Measurements from ENCODE around the gene C4BPA. TPM values are rescaled to one million over a fixed set of nuclear protein-coding genes. Genes with fewer than 3 reads are reported as not detected.

The C4BPA gene
- total and polyA plus RNA-seq, 4 donors: 0.33 to 0.50 TPM; not detected in 2

DNA sequence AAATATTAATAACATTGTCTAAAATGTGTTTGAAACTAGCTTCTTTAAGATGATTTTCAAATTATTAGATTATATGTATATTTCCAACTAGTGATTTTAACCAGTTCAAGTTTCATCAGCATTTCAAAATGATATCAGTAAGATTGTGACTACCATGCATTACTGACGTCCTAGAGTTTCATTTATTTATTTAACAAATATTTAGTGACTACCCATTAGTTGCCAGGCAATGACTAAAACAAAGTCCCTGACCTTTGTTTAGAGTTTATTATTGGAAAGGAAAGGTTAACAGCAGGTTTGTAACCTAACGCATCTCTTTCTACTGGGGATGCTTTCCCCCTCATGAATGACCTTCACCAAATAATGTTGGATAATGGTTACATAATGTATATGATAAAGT is 22.9 kb upstream of the C4BPA start:
- Histone ChIP-seq H3K9me3 (ENCODE audit: control insufficient read depth, low read length) (no peaks in the 10 kb centered on the region), H3K4me3 (ENCODE audit: low read length in 2 of 2) (no peak overlapping the region), H3K36me3 (ENCODE audit: control insufficient read depth in 1 of 2, insufficient read depth in 2 of 2, low read length in 1 of 2) (no peaks in the 10 kb centered on the region), H3K4me1 (ENCODE audit: control insufficient read depth in 1 of 2, insufficient read depth in 2 of 2, low read length in 2 of 2) (no peaks in the 10 kb centered on the region), H3K27me3 (ENCODE audit: control insufficient read depth in 1 of 2, insufficient read depth in 2 of 2, low read length in 1 of 2) (no peaks in the 10 kb centered on the region), H3K27ac (ENCODE audit: low read depth in 1 of 2, low read length in 2 of 2) (no peak overlapping the region)
- DNase-seq (no peak), ATAC-seq (ENCODE audit: low FRiP score) (no peak)
- WGBS, 2 donors: 55 to 61% methylated on average over 2 of the region's 2 CpGs
- intact Hi-C loops (cut with DNase I): loop anchor here in 1 of 2 donors (5.0 kb wide), 1 partner anchor 326 kb away; no protein-coding TSS in a partner anchor

DNA sequence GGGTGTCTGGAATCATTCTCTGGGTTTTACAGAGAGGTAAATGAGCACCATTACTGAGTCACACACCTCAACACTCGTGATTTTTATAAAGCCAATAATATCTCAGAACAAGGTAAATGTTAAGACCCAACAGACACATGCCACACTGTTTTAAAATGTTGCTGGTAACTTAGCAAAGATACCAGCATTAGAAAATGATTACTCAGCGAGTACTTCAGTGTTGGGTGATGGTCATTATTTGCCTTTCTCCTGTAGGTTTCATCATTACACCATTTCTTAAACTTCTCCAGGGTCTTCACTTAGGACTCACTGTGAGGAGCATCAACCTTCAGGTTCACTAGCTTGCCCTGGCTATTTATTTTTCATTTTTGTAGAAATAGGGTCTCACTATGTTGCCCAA is 22.2 kb upstream of the C4BPA start:
- ATAC-seq (ENCODE audit: low FRiP score) (no peak), DNase-seq (no peak)
- no peaks in the 10 kb centered on the region for H3K36me3 ChIP-seq (ENCODE audit: control insufficient read depth in 1 of 2, insufficient read depth in 2 of 2, low read length in 1 of 2)
- H3K4me3 ChIP-seq (ENCODE audit: low read length in 2 of 2): no peak overlapping the region
- no peak overlapping the region for H3K27ac ChIP-seq (ENCODE audit: low read depth in 1 of 2, low read length in 2 of 2)
- H3K4me1 ChIP-seq (ENCODE audit: control insufficient read depth in 1 of 2, insufficient read depth in 2 of 2, low read length in 2 of 2): no peaks in the 10 kb centered on the region
- no peaks in the 10 kb centered on the region for H3K9me3 ChIP-seq (ENCODE audit: control insufficient read depth, low read length)
- WGBS, 2 donors: 83 to 87% methylated on average over 2 of the region's 2 CpGs
- H3K27me3 ChIP-seq (ENCODE audit: control insufficient read depth in 1 of 2, insufficient read depth in 2 of 2, low read length in 1 of 2): no peaks in the 10 kb centered on the region
- intact Hi-C loops (cut with DNase I): loop anchor here in 1 of 2 donors (5.0 kb wide), 1 partner anchor 325 kb away; no protein-coding TSS in a partner anchor

DNA sequence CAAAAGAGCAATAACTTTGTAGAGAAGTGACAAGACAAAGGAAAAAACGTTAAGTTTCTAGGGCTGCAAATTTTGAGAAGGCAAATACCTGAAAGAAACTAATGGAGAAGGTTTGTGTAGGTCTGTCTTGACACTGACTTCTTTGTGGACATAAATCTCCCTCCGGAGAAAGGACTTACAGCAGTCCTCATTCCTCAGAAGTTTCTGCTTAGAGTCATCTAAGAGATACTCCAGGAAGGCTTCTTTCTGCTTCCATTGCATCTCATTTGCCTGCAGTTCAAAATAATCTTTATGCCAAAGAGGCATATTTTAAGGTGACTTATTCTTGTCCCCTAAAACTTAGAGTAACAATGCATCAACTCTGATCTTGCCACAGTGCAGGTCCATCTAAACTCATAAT is 19.8 kb upstream of the C4BPA start:
- WGBS, 2 donors: 50 to 57% methylated on average over 2 of the region's 2 CpGs
- H3K27me3 ChIP-seq (ENCODE audit: control insufficient read depth in 1 of 2, insufficient read depth in 2 of 2, low read length in 1 of 2): no peaks in the 10 kb centered on the region
- intact Hi-C loops (cut with DNase I): loop anchor here (2.0 to 5.0 kb wide), 2 partner anchors 321 to 323 kb away; no protein-coding TSS in a partner anchor
- DNase-seq: no peak
- no peak overlapping the region for H3K27ac ChIP-seq (ENCODE audit: low read depth in 1 of 2, low read length in 2 of 2)
- H3K9me3 ChIP-seq (ENCODE audit: control insufficient read depth, low read length): no peaks in the 10 kb centered on the region
- H3K4me3 ChIP-seq (ENCODE audit: low read length in 2 of 2): no peak overlapping the region
- no peaks in the 10 kb centered on the region for H3K36me3 ChIP-seq (ENCODE audit: control insufficient read depth in 1 of 2, insufficient read depth in 2 of 2, low read length in 1 of 2)
- no peaks in the 10 kb centered on the region for H3K4me1 ChIP-seq (ENCODE audit: control insufficient read depth in 1 of 2, insufficient read depth in 2 of 2, low read length in 2 of 2)
- no peak for ATAC-seq (ENCODE audit: low FRiP score)

DNA sequence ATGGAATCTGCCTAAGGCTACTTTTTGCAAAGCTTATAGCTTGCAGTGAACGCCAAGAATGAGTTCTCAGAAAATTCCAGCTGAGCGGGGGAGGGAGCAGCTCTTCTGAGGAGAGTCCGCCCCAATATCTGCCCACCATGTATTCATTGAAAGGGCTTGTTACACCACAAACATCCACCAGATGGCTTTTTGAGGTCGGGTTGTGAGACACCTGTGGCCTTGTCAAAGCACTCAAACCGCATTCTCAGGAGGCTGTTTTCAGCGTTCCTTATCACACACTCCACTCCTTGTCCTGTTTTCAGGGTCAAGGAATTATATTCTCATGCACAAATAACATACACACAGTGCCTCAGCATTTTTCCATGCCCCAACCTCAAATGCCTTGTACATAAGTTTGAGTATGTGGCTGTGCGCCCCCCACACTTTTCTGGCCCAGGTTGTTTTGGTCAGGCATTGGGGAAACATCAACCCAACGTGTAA is 19.3 kb upstream of the C4BPA start:
- H3K27me3 ChIP-seq (ENCODE audit: control insufficient read depth in 1 of 2, insufficient read depth in 2 of 2, low read length in 1 of 2): no peaks in the 10 kb centered on the region
- ATAC-seq (ENCODE audit: low FRiP score) (no peak), DNase-seq (no peak)
- no peak overlapping the region for H3K27ac ChIP-seq (ENCODE audit: low read depth in 1 of 2, low read length in 2 of 2)
- intact Hi-C loops (cut with DNase I): loop anchor here (2.0 to 5.0 kb wide), 2 partner anchors 320 to 323 kb away; no protein-coding TSS in a partner anchor
- no peak overlapping the region for H3K4me3 ChIP-seq (ENCODE audit: low read length in 2 of 2)
- no peaks in the 10 kb centered on the region for H3K9me3 ChIP-seq (ENCODE audit: control insufficient read depth, low read length)
- no peaks in the 10 kb centered on the region for H3K4me1 ChIP-seq (ENCODE audit: control insufficient read depth in 1 of 2, insufficient read depth in 2 of 2, low read length in 2 of 2)
- no peaks in the 10 kb centered on the region for H3K36me3 ChIP-seq (ENCODE audit: control insufficient read depth in 1 of 2, insufficient read depth in 2 of 2, low read length in 1 of 2)
- WGBS, 2 donors: 22% methylated on average over 8 of the region's 8 CpGs

DNA sequence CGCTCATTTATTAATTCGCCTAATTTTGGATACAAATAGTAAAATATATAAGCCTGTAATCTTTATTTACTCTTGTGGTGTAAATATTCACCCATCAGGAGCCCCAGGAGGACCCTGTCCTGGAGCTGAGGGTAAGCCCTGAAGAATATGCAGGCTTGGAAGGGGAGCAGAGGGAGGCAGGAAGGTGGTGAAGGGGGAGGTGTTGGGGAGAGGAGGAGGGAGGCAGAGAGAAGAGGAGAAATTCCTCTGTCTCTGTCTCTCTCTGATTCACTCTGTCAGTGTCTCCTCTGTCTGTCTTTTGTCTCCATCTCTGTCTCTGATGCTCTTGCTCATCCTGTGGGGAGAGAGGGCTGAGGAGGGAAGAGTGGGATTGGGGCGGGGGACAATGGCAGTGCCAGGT is 18.1 kb upstream of the C4BPA start:
- no peak for ATAC-seq (ENCODE audit: low FRiP score)
- intact Hi-C loops (cut with DNase I): loop anchor here in 1 of 2 donors (2.0 kb wide), 1 partner anchor 319 kb away; no protein-coding TSS in a partner anchor
- 89 to 91% methylated on average over 3 of the region's 3 CpGs for WGBS, 2 donors

DNA sequence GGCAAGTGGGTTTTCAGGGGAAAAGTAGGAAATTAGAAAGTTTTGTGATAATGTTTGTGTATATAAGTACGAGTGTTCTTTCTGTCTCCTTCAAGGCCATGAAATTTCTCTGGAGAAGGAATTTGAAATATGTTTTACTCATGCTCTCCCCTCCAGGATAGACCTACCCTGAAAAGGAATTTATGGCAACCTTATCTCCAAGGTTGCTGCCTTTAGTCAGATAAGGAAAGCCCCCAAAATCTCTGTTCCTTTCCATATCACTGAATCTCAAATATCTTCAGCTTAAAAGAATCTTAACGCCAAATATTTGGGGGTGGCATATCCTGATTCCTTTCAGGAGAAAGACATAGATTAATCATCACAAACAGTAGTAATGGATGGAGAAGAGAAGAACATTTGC is 15.9 kb upstream of the C4BPA start:
- WGBS, 2 donors: 41 to 53% methylated on average over 2 of the region's 2 CpGs
- Histone ChIP-seq H3K27ac (ENCODE audit: low read depth in 1 of 2, low read length in 2 of 2) (no peak overlapping the region), H3K4me1 (ENCODE audit: control insufficient read depth in 1 of 2, insufficient read depth in 2 of 2, low read length in 2 of 2) (peaks cover 0 to 1% of the 10 kb centered on the region in 2 donors), H3K36me3 (ENCODE audit: control insufficient read depth in 1 of 2, insufficient read depth in 2 of 2, low read length in 1 of 2) (no peaks in the 10 kb centered on the region), H3K9me3 (ENCODE audit: control insufficient read depth, low read length) (no peaks in the 10 kb centered on the region), H3K4me3 (ENCODE audit: low read length in 2 of 2) (no peak overlapping the region), H3K27me3 (ENCODE audit: control insufficient read depth in 1 of 2, insufficient read depth in 2 of 2, low read length in 1 of 2) (no peaks in the 10 kb centered on the region)
- no peak for DNase-seq
- no peak for ATAC-seq (ENCODE audit: low FRiP score)
- intact Hi-C loops (cut with DNase I): no loop called here

More for the DNA sequence above, 18.1 kb upstream of the C4BPA start:
- H3K27ac ChIP-seq (ENCODE audit: low read depth in 1 of 2, low read length in 2 of 2): no peak overlapping the region
- H3K27me3 ChIP-seq (ENCODE audit: control insufficient read depth in 1 of 2, insufficient read depth in 2 of 2, low read length in 1 of 2): no peaks in the 10 kb centered on the region
- peaks cover 0 to 1% of the 10 kb centered on the region in 2 donors for H3K4me1 ChIP-seq (ENCODE audit: control insufficient read depth in 1 of 2, insufficient read depth in 2 of 2, low read length in 2 of 2)
- no peaks in the 10 kb centered on the region for H3K36me3 ChIP-seq (ENCODE audit: control insufficient read depth in 1 of 2, insufficient read depth in 2 of 2, low read length in 1 of 2)
- H3K4me3 ChIP-seq (ENCODE audit: low read length in 2 of 2): no peak overlapping the region
- no peak for DNase-seq
- no peaks in the 10 kb centered on the region for H3K9me3 ChIP-seq (ENCODE audit: control insufficient read depth, low read length)

DNA sequence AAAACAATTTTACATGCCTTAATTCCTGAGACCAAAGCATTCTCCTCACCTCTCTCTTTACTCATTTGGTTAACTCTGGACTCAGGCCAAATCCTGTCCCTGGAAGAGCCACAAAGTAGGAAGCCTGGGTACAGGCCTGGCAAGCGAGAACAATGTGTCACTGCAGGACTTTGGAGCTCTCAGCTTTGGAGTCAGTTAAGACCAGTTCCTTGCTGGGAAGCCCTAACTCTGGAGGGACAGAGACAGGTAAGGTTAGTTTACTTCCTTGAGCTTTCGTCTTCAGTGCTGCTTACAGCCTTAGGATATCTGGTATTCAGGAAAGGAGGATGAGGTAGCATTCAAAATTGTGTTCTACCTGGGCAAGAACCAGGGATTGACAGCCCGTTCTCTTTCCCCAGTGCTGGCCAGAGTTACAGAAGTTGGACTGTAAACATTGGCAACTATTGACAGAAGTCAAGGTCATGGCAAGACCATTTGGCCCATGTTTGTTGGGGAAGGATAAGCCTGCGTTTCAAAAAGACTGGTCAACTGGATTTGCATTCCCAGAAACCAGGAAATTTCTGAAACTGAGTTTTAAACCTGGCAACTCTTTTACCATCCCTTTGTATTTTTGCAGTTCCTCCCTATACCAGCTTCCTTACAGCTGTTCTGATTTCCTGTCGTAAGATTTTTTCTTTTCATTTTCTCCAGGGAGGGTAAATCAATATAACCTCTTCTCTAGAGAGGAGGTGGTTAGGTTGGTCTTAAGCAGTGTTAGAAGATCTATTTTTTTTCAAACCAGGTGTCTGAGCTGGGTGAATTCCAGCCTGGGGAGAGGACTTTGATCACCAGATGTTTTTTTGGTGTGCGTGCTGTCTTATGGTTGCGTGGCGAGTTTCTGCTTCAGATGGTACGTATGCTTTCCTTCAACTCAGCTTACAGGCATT is 15.1 kb upstream of the C4BPA start, which contains the start of gene C4BPB:
Gene C4BPB, plus strand, starts transcription at position 160 of the 926 bp plus-strand sequence. Its CDS starts 672 bp downstream, at position 832.
- Histone ChIP-seq H3K4me1 (ENCODE audit: control insufficient read depth in 1 of 2, insufficient read depth in 2 of 2, low read length in 2 of 2) (peaks cover 0 to 1% of the 10 kb centered on the region in 2 donors), H3K27ac (ENCODE audit: low read depth in 1 of 2, low read length in 2 of 2) (no peak within 1 kb of the TSS), H3K27me3 (ENCODE audit: control insufficient read depth in 1 of 2, insufficient read depth in 2 of 2, low read length in 1 of 2) (no peaks in the 10 kb centered on the region), H3K9me3 (ENCODE audit: control insufficient read depth, low read length) (no peaks in the 10 kb centered on the region), H3K36me3 (ENCODE audit: control insufficient read depth in 1 of 2, insufficient read depth in 2 of 2, low read length in 1 of 2) (no peaks in the 10 kb centered on the region), H3K4me3 (ENCODE audit: low read length in 2 of 2) (no peak within 1 kb of the TSS)
- intact Hi-C loops (cut with DNase I): no loop called here
- DNase-seq (no peak), ATAC-seq (ENCODE audit: low FRiP score) (peak; percentile 52)
- WGBS, 2 donors: 87 to 88% methylated on average over 9 of the region's 9 CpGs

DNA sequence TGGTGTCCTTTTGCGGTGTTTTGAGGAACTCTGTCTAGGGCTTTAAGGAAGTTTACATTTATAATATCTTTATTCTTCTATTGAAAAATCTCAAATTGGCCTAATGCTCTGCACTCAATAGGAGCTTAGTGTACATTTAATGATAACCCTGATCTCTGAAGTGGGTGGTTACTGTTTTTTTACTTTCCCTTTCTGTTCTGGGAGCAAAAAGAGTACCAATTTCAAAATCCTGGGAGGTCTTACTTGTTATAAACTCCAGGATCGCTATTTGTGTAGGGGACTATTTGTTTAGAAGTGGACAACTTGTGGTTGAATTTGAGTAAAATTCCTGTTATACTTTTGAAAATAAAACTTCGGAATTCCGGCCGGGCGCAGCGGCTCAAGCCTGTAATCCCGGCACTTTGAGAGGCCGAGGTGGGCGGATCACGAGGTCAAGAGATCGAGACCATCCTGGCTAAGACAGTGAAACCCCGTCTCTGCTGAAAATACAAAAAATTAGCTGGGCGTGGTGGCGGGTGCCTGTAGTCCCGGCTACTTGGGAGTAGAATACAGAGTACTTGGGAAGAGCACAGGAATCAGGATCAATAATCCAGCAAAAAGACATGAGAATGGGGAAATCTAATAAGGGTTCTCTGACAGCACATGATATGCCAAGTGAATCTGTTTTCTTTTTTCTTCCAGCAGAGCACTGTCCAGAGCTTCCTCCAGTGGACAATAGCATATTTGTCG is 14.2 kb upstream of the C4BPA start:
- intact Hi-C loops (cut with DNase I): no loop called here
- Histone ChIP-seq H3K4me3 (ENCODE audit: low read length in 2 of 2) (no peak overlapping the region), H3K36me3 (ENCODE audit: control insufficient read depth in 1 of 2, insufficient read depth in 2 of 2, low read length in 1 of 2) (no peaks in the 10 kb centered on the region), H3K27ac (ENCODE audit: low read depth in 1 of 2, low read length in 2 of 2) (no peak overlapping the region), H3K27me3 (ENCODE audit: control insufficient read depth in 1 of 2, insufficient read depth in 2 of 2, low read length in 1 of 2) (no peaks in the 10 kb centered on the region), H3K9me3 (ENCODE audit: control insufficient read depth, low read length) (no peaks in the 10 kb centered on the region), H3K4me1 (ENCODE audit: control insufficient read depth in 1 of 2, insufficient read depth in 2 of 2, low read length in 2 of 2) (peaks cover 0 to 1% of the 10 kb centered on the region in 2 donors)
- ATAC-seq (ENCODE audit: low FRiP score): no peak
- no peak for DNase-seq
- 97% methylated on average over 17 of the region's 17 CpGs for WGBS, 2 donors

Measured in aorta (tissue), 5 donors.